ENCODE data around the gene TMEM229A. TPM values are rescaled to one million over a fixed set of nuclear protein-coding genes. Genes with fewer than 3 reads are reported as not detected.
A peak's percentile ranks its signal among the peaks of the same experiment; 100 is the strongest.

The TMEM229A gene
- total RNA-seq, 4 donors from 2014 or later: 10.6 to 23.1 (median 11.4) TPM; not detected in 1

GRCh38 chr7:124072603-124073309 lies 39.9 kb upstream of the TMEM229A start:
- no peaks in the 10 kb centered on the region for H3K27me3 ChIP-seq
- DNase-seq: no peak
- peaks cover 0 to 9% (median 0%) of the 10 kb centered on the region in 4 donors for H3K4me1 ChIP-seq
- TF ChIP-seq CTCF (IDR thresholded peaks at IDR 0.05) (no peak), POLR2A (IDR thresholded peaks at IDR 0.05) (no peak)
- H3K9me3 ChIP-seq: no peaks in the 10 kb centered on the region
- peak overlapping the region in 1 of 4 donors; percentile 54 for H3K27ac ChIP-seq
- H3K4me3 ChIP-seq: no peak overlapping the region
- no peaks in the 10 kb centered on the region for H3K36me3 ChIP-seq

- peaks cover 0 to 9% (median 0%) of the 10 kb centered on the region in 4 donors for H3K4me1 ChIP-seq
- no peak overlapping the region for H3K27ac ChIP-seq
- TF ChIP-seq CTCF (IDR thresholded peaks at IDR 0.05) (no peak), POLR2A (IDR thresholded peaks at IDR 0.05) (no peak)
- H3K27me3 ChIP-seq: no peaks in the 10 kb centered on the region
- no peak for DNase-seq
- H3K4me3 ChIP-seq: no peak overlapping the region
- no peaks in the 10 kb centered on the region for H3K36me3 ChIP-seq
- H3K9me3 ChIP-seq: no peaks in the 10 kb centered on the region
Measured at GRCh38 chr7:124071843-124072242, 39.0 kb upstream of the TMEM229A start.

GRCh38 chr7:124062171-124062570 lies 29.3 kb upstream of the TMEM229A start:
- H3K4me1 ChIP-seq: peaks cover 0 to 8% (median 0%) of the 10 kb centered on the region in 4 donors
- H3K27me3 ChIP-seq: no peaks in the 10 kb centered on the region
- H3K27ac ChIP-seq: no peak overlapping the region
- TF ChIP-seq CTCF (IDR thresholded peaks at IDR 0.05) (no peak), POLR2A (IDR thresholded peaks at IDR 0.05) (no peak)
- H3K4me3 ChIP-seq: no peak overlapping the region
- DNase-seq: no peak
- H3K36me3 ChIP-seq: no peaks in the 10 kb centered on the region
- H3K9me3 ChIP-seq: no peaks in the 10 kb centered on the region

- no peak overlapping the region for H3K27ac ChIP-seq
- TF ChIP-seq POLR2A (IDR thresholded peaks at IDR 0.05) (no peak), CTCF (IDR thresholded peaks at IDR 0.05) (no peak)
- no peaks in the 10 kb centered on the region for H3K27me3 ChIP-seq
- H3K9me3 ChIP-seq: no peaks in the 10 kb centered on the region
- DNase-seq: no peak
- no peak overlapping the region for H3K4me3 ChIP-seq
- no peaks in the 10 kb centered on the region for H3K36me3 ChIP-seq
- H3K4me1 ChIP-seq: peaks cover 0 to 8% (median 0%) of the 10 kb centered on the region in 4 donors
Measured at GRCh38 chr7:124060528-124060927, 27.7 kb upstream of the TMEM229A start.

- H3K36me3 ChIP-seq: no peaks in the 10 kb centered on the region
- no peak overlapping the region for H3K4me3 ChIP-seq
- H3K27ac ChIP-seq: no peak overlapping the region
- no peaks in the 10 kb centered on the region for H3K27me3 ChIP-seq
- H3K4me1 ChIP-seq: peaks cover 0 to 8% (median 0%) of the 10 kb centered on the region in 4 donors
- no peak for TF ChIP-seq POLR2A (IDR thresholded peaks at IDR 0.05)
- no peak for TF ChIP-seq CTCF (IDR thresholded peaks at IDR 0.05)
- DNase-seq: no peak
- no peaks in the 10 kb centered on the region for H3K9me3 ChIP-seq
Measured at GRCh38 chr7:124059375-124059774, 26.5 kb upstream of the TMEM229A start.
